Smooth muscle cell (in vitro differentiated cells): ENCODE results near the gene CFI. TPM values are rescaled to one million over a fixed set of nuclear protein-coding genes. Genes with fewer than 3 reads are reported as not detected.

Source experiments
- DNase-seq: peaks from one replicate; lab custom pipeline; 2025; ENCODE audit not compliant: unreplicated experiment; lab: John Stamatoyannopoulos, UW
- H2AFZ ChIP-seq: fragments of 200-600 bp; sonication (generic); 2 replicates; pipeline ENCODE4 v1.6.0; 2016; ENCODE audit warnings: antibody characterized with exemption, low read depth, mild to moderate bottlenecking
- H3F3A ChIP-seq: fragments of 200-600 bp; sonication (generic); 2 replicates; pipeline ENCODE4 v1.6.0; 2017; ENCODE audit warnings: antibody characterized with exemption, low read depth
- H3K27ac ChIP-seq: fragments of 200-600 bp; sonication (generic); 2 replicates; pipeline ENCODE4 v1.5.1; 2016; ENCODE audit warnings: low read depth, mild to moderate bottlenecking
- H3K27me3 ChIP-seq: fragments of 200-600 bp; sonication (generic); 2 replicates; pipeline ENCODE4 v1.6.1; 2016; ENCODE audit warnings: low read depth, mild to moderate bottlenecking
- H3K36me3 ChIP-seq: fragments of 200-600 bp; sonication (generic); 2 replicates; pipeline ENCODE4 v1.5.1; 2016; ENCODE audit warnings: low read depth
- H3K4me1 ChIP-seq: fragments of 200-600 bp; sonication (generic); 2 replicates; pipeline ENCODE4 v1.5.1; 2016; ENCODE audit warnings: low read depth
- H3K4me2 ChIP-seq: fragments of 200-600 bp; sonication (generic); 2 replicates; pipeline ENCODE4 v1.6.0; 2016; ENCODE audit warnings: mild to moderate bottlenecking
- H3K4me3 ChIP-seq: fragments of 200-600 bp; sonication (generic); 2 replicates; pipeline ENCODE4 v1.5.1; 2016; ENCODE audit warnings: mild to moderate bottlenecking
- H3K79me2 ChIP-seq: fragments of 200-600 bp; sonication (generic); 2 replicates; pipeline ENCODE4 v1.6.0; 2016; ENCODE audit warnings: low read depth, mild to moderate bottlenecking
- H3K9ac ChIP-seq: fragments of 200-600 bp; sonication (generic); 2 replicates; pipeline ENCODE4 v1.6.0; 2016; ENCODE audit warnings: low read depth
- H3K9me3 ChIP-seq: fragments of 200-600 bp; sonication (generic); replicated peaks from 2 replicates; pipeline ENCODE4 v1.5.1; 2016; ENCODE audit warnings: low read depth
- H4K20me1 ChIP-seq: fragments of 200-600 bp; sonication (generic); 2 replicates; pipeline ENCODE4 v1.6.0; 2016; ENCODE audit warnings: low read depth
- CTCF ChIP-seq: fragments of 200-600 bp; sonication (generic); IDR thresholded peaks from 2 replicates; pipeline ENCODE4 v1.5.1; 2017; ENCODE audit warnings: borderline replicate concordance, mild to moderate bottlenecking, antibody characterized with exemption; ENCODE audit not compliant: insufficient read depth, poor library complexity, severe bottlenecking
- WGBS: methylation state at CpG from one replicate; pipeline ENCODE4 v1.1.7; 2016; ENCODE audit warnings: low lambda C conversion rate; 5-methylcytosine and 5-hydroxymethylcytosine counted together
- polyA plus RNA-seq: library from polyadenylated mRNA; unstranded; fragments of >200 nt; fragmentation: Nextera tagmentation; extraction: Ambion mirVana; gene quantifications from 2 replicates; pipeline ENCODE4 v1.2.1, GENCODE V29; 2016
- total RNA-seq: library from RNA; depleted of rRNA; stranded (reverse); fragments of >200 nt; gene quantifications from 2 replicates; pipeline ENCODE4 v1.2.3, GENCODE V29; 2014

CFI gene
- 0.63 and 3.0 TPM in 2 replicates for total RNA-seq
- polyA plus RNA-seq = 1.1 and 1.4 TPM in 2 replicates

DNA sequence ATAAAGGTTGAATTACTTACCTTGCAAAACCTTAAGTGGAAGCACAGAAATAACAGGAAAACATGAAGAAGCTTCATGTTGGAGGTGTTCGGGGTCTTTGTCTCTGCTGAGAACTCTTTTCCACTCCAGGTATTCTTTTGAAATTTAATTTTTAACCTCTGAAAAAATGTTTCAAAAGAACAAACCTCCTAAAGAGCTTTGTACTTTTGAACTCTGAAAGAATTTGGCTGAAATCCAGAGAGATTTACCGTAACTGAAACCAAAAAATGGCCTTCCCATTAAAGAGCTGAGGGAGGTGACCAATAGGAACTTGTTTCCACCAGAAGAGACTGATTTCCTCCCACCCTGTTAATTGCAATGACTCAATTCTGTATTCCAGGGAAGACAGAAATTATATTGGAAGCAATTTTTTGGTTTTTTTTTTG lies at the start of gene CFI:
CFI (minus strand) TSS at position 105 of the 425 bp plus-strand sequence; CDS start at position 77, 28 bp downstream.
- Histone ChIP-seq H3K9me3 (no peaks in the 10 kb centered on the region), H2AFZ (peak within 1 kb of the TSS; percentile 68), H3K4me3 (peak within 1 kb of the TSS; percentile 40), H3K4me1 (no peaks in the 10 kb centered on the region), H4K20me1 (no peaks in the 10 kb centered on the region), H3K36me3 (no peaks in the 10 kb centered on the region), H3F3A (no peaks in the 10 kb centered on the region), H3K27me3 (no peaks in the 10 kb centered on the region), H3K4me2 (no peak within 1 kb of the TSS), H3K27ac (no peak within 1 kb of the TSS), H3K79me2 (no peaks in the 10 kb centered on the region), H3K9ac (no peak within 1 kb of the TSS)
- 65% methylated on average over 2 of the region's 2 CpGs for WGBS
- DNase-seq = no peak
- TF ChIP-seq CTCF = no peak

GRCh38 chr4:109850601-109851000 lies 48.8 kb upstream of the CFI start:
- Histone ChIP-seq H3K27ac (no peak overlapping the region), H3K9ac (no peak overlapping the region), H3K27me3 (no peaks in the 10 kb centered on the region), H3K36me3 (no peaks in the 10 kb centered on the region), H4K20me1 (no peaks in the 10 kb centered on the region), H3K4me3 (no peak overlapping the region), H3K4me2 (no peak overlapping the region), H2AFZ (no peak overlapping the region), H3F3A (no peaks in the 10 kb centered on the region), H3K4me1 (peaks cover 16% of the 10 kb centered on the region), H3K79me2 (no peaks in the 10 kb centered on the region), H3K9me3 (no peaks in the 10 kb centered on the region)
- no peak for TF ChIP-seq CTCF
- WGBS = 97% methylated on average over 5 of the region's 5 CpGs
- no peak for DNase-seq

DNA sequence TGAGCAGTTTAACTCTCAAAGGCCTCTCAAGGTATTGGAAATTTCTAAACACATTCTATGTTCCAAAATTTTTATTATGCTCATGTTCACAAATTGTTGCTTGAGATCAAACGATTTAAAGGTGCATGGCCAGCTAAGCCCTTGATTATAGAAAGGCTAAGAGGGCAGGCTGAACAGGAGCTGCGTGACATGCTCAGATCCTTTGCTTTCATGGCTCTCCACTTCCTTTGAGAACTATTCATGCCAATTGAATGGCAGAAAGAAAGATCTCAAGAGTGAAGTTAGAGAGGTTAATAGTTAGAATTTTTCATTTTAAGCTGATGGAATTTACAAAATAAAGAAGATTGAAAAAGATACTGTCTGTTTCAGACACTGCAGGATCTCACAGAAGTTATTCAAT lies 46.7 kb upstream of the CFI start:
- H2AFZ ChIP-seq = no peak overlapping the region
- H3K36me3 ChIP-seq = no peaks in the 10 kb centered on the region
- no peaks in the 10 kb centered on the region for H3F3A ChIP-seq
- H3K4me3 ChIP-seq = no peak overlapping the region
- no peaks in the 10 kb centered on the region for H3K79me2 ChIP-seq
- no peak for DNase-seq
- H4K20me1 ChIP-seq = no peaks in the 10 kb centered on the region
- 82% methylated on average over 2 of the region's 2 CpGs for whole genome bisulfite sequencing
- no peak overlapping the region for H3K9ac ChIP-seq
- no peak overlapping the region for H3K4me2 ChIP-seq
- H3K4me1 ChIP-seq = peaks cover 16% of the 10 kb centered on the region
- no peak overlapping the region for H3K27ac ChIP-seq
- TF ChIP-seq CTCF = no peak
- no peaks in the 10 kb centered on the region for H3K9me3 ChIP-seq
- no peaks in the 10 kb centered on the region for H3K27me3 ChIP-seq

DNA sequence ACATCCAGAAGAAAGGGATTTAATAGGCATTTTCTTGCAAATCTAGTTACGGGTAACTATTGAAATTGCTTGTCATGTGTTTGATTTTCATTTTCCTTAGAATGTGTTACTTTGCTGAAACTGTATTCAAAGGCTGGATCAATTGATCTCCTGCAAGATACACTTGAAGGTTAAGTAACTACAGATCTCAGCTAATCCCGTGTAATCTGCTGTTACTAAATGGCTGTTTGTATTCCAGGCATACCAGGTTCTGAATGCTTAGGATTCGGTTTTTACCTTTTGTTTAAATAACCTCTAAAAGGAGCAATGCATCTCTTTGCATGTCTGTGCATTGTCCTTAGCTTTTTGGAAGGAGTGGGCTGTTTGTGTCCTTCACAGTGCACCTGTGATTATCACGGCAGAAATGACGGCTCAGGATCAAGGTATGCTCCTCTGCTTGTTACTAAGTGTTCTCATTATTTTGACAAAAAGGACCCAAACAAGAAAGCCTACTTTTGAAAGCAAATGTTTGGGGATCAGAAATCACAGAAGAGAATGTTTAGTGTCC lies 46.2 kb upstream of the CFI start, which contains the start of gene LRIT3:
LRIT3 (plus strand) TSS at position 212 of the 547 bp plus-strand sequence; CDS start at position 307, 95 bp downstream.
- 76% methylated on average over 5 of the region's 5 CpGs for WGBS
- Histone ChIP-seq H3K9me3 (no peaks in the 10 kb centered on the region), H3K4me1 (peaks cover 16% of the 10 kb centered on the region), H4K20me1 (no peaks in the 10 kb centered on the region), H3K9ac (no peak within 1 kb of the TSS), H3K79me2 (no peaks in the 10 kb centered on the region), H3K27ac (no peak within 1 kb of the TSS), H3K4me3 (no peak within 1 kb of the TSS), H3K27me3 (no peaks in the 10 kb centered on the region), H3K36me3 (no peaks in the 10 kb centered on the region), H2AFZ (peak within 1 kb of the TSS; percentile 45), H3K4me2 (peak within 1 kb of the TSS; percentile 40), H3F3A (no peaks in the 10 kb centered on the region)
- no peak for DNase-seq
- no peak for TF ChIP-seq CTCF
